Loucy (cell line): ENCODE data around the gene FECH.

Experiments used
- H2AFZ ChIP-seq: fragments of 200-600 bp; sonication (generic); 2 replicates; pipeline ENCODE4 v1.6.0; 2016; ENCODE audit warnings: antibody characterized with exemption, mild to moderate bottlenecking, low read length, moderate library complexity
- H3F3A ChIP-seq: fragments of 200-600 bp; 2 replicates; pipeline ENCODE4 v1.6.0; 2016; ENCODE audit warnings: antibody characterized with exemption, low read depth, mild to moderate bottlenecking
- H3K27me3 ChIP-seq: fragments of 200-600 bp; sonication (generic); 2 replicates; pipeline ENCODE4 v1.6.1; 2014; ENCODE audit warnings: low read length, mild to moderate bottlenecking; ENCODE audit not compliant: insufficient read depth, poor library complexity, severe bottlenecking
- H3K36me3 ChIP-seq: fragments of 200-600 bp; sonication (generic); 2 replicates; pipeline ENCODE4 v1.6.1; 2016; ENCODE audit warnings: low read length; ENCODE audit not compliant: insufficient read depth
- H3K4me1 ChIP-seq: fragments of 200-600 bp; sonication (generic); 2 replicates; pipeline ENCODE4 v1.5.1; 2014; ENCODE audit warnings: low read length, mild to moderate bottlenecking; ENCODE audit not compliant: insufficient read depth, poor library complexity, severe bottlenecking
- H3K4me2 ChIP-seq: fragments of 200-600 bp; sonication (generic); 2 replicates; pipeline ENCODE4 v1.6.0; 2014; ENCODE audit warnings: antibody characterized with exemption, low read length, low read depth, mild to moderate bottlenecking; ENCODE audit not compliant: poor library complexity, severe bottlenecking
- H3K4me3 ChIP-seq: fragments of 200-600 bp; sonication (generic); 2 replicates; pipeline ENCODE4 v1.5.1; 2014; ENCODE audit warnings: low read length, mild to moderate bottlenecking, mixed read lengths; ENCODE audit not compliant: poor library complexity, severe bottlenecking
- H3K79me2 ChIP-seq: fragments of 200-600 bp; sonication (generic); 2 replicates; pipeline ENCODE4 v1.6.1; 2014; ENCODE audit warnings: low read length; ENCODE audit not compliant: insufficient read depth
- H3K9ac ChIP-seq: fragments of 200-600 bp; sonication (generic); 2 replicates; pipeline ENCODE4 v1.6.0; 2014; ENCODE audit warnings: mild to moderate bottlenecking, low read depth, low read length, moderate library complexity; ENCODE audit not compliant: poor library complexity, severe bottlenecking
- H3K9me2 ChIP-seq: fragments of 200-600 bp; sonication (generic); replicated peaks from 2 replicates; pipeline ENCODE4 v1.6.1; 2016; ENCODE audit warnings: low read depth, low read length, mixed read lengths
- H3K9me3 ChIP-seq: fragments of 200-600 bp; sonication (generic); 2 replicates; pipeline ENCODE4 v1.6.1; 2014; ENCODE audit warnings: mild to moderate bottlenecking, antibody characterized with exemption, low read length, low read depth; ENCODE audit not compliant: insufficient read depth
- H4K20me1 ChIP-seq: fragments of 200-600 bp; sonication (generic); 2 replicates; pipeline ENCODE4 v1.6.0; 2014; ENCODE audit warnings: antibody characterized with exemption, low read length, mild to moderate bottlenecking; ENCODE audit not compliant: insufficient read depth, poor library complexity, severe bottlenecking
- EZH2phosphoT487 ChIP-seq: fragments of 200-600 bp; IDR thresholded peaks from 2 replicates; pipeline ENCODE4 v1.6.1; 2018; ENCODE audit warnings: antibody characterized with exemption, mild to moderate bottlenecking, moderate library complexity, borderline replicate concordance
- TF ChIP-seq, protein P1 (sequence below): fragments of 200-600 bp; sonication (generic); conservative IDR thresholded peaks from 2 replicates; pipeline ENCODE4 v1.5.1; 2014; ENCODE audit warnings: mild to moderate bottlenecking, antibody characterized with exemption, low read length

FECH gene, protein sequence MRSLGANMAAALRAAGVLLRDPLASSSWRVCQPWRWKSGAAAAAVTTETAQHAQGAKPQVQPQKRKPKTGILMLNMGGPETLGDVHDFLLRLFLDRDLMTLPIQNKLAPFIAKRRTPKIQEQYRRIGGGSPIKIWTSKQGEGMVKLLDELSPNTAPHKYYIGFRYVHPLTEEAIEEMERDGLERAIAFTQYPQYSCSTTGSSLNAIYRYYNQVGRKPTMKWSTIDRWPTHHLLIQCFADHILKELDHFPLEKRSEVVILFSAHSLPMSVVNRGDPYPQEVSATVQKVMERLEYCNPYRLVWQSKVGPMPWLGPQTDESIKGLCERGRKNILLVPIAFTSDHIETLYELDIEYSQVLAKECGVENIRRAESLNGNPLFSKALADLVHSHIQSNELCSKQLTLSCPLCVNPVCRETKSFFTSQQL

GRCh38 chr18:57586251-57587049, at the start of gene FECH:
Gene FECH (minus strand): TSS chr18:57586702. CDS start chr18:57586620, 82 bp downstream.
- no peaks in the 10 kb centered on the region for H3K36me3 ChIP-seq
- no peaks in the 10 kb centered on the region for H3K9me3 ChIP-seq
- H3K9ac ChIP-seq: peak within 1 kb of the TSS; percentile 78
- peak within 1 kb of the TSS; percentile 93 for H3K4me2 ChIP-seq
- no peaks in the 10 kb centered on the region for H3K27me3 ChIP-seq
- no peaks in the 10 kb centered on the region for H3F3A ChIP-seq
- H2AFZ ChIP-seq: peak within 1 kb of the TSS; percentile 96
- peak within 1 kb of the TSS; percentile 93 for H3K4me3 ChIP-seq
- no peaks in the 10 kb centered on the region for H4K20me1 ChIP-seq
- TF ChIP-seq, protein P1, sequence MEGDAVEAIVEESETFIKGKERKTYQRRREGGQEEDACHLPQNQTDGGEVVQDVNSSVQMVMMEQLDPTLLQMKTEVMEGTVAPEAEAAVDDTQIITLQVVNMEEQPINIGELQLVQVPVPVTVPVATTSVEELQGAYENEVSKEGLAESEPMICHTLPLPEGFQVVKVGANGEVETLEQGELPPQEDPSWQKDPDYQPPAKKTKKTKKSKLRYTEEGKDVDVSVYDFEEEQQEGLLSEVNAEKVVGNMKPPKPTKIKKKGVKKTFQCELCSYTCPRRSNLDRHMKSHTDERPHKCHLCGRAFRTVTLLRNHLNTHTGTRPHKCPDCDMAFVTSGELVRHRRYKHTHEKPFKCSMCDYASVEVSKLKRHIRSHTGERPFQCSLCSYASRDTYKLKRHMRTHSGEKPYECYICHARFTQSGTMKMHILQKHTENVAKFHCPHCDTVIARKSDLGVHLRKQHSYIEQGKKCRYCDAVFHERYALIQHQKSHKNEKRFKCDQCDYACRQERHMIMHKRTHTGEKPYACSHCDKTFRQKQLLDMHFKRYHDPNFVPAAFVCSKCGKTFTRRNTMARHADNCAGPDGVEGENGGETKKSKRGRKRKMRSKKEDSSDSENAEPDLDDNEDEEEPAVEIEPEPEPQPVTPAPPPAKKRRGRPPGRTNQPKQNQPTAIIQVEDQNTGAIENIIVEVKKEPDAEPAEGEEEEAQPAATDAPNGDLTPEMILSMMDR: no peak
- no peak for TF ChIP-seq EZH2phosphoT487
- peaks cover 11% of the 10 kb centered on the region; the same call in 1 of the 2 replicates for H3K79me2 ChIP-seq
- peaks cover 17% of the 10 kb centered on the region for H3K4me1 ChIP-seq
- no peaks in the 10 kb centered on the region for H3K9me2 ChIP-seq

- no peaks in the 10 kb centered on the region for H3K36me3 ChIP-seq
- TF ChIP-seq EZH2phosphoT487: no peak
- TF ChIP-seq, protein P1: no peak
- H3K9ac ChIP-seq: peak overlapping the region; percentile 2
- H4K20me1 ChIP-seq: no peaks in the 10 kb centered on the region
- no peaks in the 10 kb centered on the region for H3K27me3 ChIP-seq
- 0 out of 2 replicates have a peak, but pooled peaks cover 8% of the 10 kb centered on the region for H3K79me2 ChIP-seq
- peaks cover 30% of the 10 kb centered on the region for H3K4me1 ChIP-seq
- no peaks in the 10 kb centered on the region for H3K9me2 ChIP-seq
- H2AFZ ChIP-seq: no peak overlapping the region
- H3K4me2 ChIP-seq: peak overlapping the region; percentile 59
- H3K4me3 ChIP-seq: peak overlapping the region; percentile 51
- H3F3A ChIP-seq: peaks cover 11% of the 10 kb centered on the region; the same call in 1 of the 2 replicates
- H3K9me3 ChIP-seq: no peaks in the 10 kb centered on the region
These were observed 48.7 kb upstream of the FECH start for GRCh38 chr18:57635003-57635822.

- no peaks in the 10 kb centered on the region for H4K20me1 ChIP-seq
- H3K4me2 ChIP-seq: peak overlapping the region; percentile 82
- 0 out of 2 replicates have a peak, but pooled peaks cover 8% of the 10 kb centered on the region for H3K79me2 ChIP-seq
- H3K4me3 ChIP-seq: peak overlapping the region; percentile 85
- H3K36me3 ChIP-seq: no peaks in the 10 kb centered on the region
- H3F3A ChIP-seq: peaks cover 11% of the 10 kb centered on the region; the same call in 1 of the 2 replicates
- peak overlapping the region; percentile 71 for H3K9ac ChIP-seq
- H2AFZ ChIP-seq: no peak overlapping the region
- H3K4me1 ChIP-seq: peaks cover 29% of the 10 kb centered on the region
- H3K9me3 ChIP-seq: no peaks in the 10 kb centered on the region
- TF ChIP-seq, protein P1: no peak
- TF ChIP-seq EZH2phosphoT487: no peak
- H3K27me3 ChIP-seq: no peaks in the 10 kb centered on the region
- no peaks in the 10 kb centered on the region for H3K9me2 ChIP-seq
These were observed 45.2 kb upstream of the FECH start for GRCh38 chr18:57631697-57632096.
